Stimulated activated CD4-positive, alpha-beta T cell treated with anti-CD3 and anti-CD28 coated beads, Interleukin-15, amount 100 ng/mL, for 1 hour (primary cell): ENCODE results near the gene NOXA1.

Experiments used
- DNase-seq, 2 donors: peaks; one replicate each; pipeline ENCODE4 v3.0.0-alpha.2; 2020; ENCODE audit warnings: low read depth in 1 of 2, low spot score in 1 of 2

The NOXA1 gene

DNA sequence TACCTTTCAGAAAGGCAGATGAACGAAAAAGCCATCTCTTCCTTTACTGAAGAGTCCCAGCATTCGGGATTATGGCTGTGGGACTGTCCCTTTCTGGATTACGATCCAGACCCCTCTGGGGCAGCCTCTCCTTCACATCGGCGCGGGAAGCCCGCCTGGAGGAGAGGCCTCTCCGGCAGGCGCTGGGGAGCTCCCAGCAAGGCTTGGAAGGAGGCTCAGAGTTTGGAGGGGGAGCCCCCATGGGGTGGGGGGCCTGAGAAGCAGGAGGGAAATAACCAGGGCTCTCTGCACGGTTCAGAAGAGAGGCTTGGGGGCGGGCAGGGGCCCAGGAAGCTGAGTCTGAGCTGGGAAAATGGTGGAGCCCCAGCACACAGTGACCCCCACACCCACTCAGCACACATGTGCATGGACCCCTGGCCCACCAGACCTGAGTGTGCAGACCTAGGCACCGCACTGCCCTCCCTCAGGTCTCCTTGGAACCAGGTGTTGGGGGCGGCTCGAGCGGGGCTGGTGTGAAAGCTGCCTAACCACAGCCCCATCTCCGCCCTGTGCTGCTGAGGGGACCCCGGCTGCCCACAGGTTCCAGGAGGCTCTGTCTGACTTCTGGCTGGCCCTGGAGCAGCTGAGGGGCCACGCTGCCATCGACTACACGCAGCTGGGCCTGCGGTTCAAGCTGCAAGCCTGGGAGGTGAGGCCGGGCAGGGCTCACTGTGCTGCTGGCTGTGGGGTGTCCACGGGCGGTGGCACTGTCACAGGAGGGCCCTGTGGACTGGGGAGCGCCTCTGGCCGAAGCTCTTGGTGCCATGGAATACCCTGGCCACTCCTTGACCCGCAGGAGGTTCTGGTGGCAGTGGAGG is 4.5 kb downstream of the NOXA1 start:
- no peak for DNase-seq

DNA sequence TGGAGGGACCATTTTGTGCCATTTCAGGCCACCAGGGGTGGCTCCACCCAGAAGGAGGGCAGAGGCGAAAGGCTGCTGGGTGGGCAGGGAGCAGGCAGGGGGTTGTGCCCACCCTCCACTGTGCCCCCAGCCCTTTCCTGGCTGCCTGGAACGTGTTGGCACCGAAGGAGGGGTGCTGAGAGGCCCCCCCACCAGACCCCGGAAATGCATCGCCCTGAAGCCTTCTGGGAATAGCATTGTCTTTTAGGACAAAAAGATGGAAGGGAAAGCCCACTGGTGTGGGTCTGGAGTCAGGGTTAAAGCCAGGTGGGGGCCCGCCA is 5.1 kb downstream of the NOXA1 start:
- DNase-seq: no peak

DNA sequence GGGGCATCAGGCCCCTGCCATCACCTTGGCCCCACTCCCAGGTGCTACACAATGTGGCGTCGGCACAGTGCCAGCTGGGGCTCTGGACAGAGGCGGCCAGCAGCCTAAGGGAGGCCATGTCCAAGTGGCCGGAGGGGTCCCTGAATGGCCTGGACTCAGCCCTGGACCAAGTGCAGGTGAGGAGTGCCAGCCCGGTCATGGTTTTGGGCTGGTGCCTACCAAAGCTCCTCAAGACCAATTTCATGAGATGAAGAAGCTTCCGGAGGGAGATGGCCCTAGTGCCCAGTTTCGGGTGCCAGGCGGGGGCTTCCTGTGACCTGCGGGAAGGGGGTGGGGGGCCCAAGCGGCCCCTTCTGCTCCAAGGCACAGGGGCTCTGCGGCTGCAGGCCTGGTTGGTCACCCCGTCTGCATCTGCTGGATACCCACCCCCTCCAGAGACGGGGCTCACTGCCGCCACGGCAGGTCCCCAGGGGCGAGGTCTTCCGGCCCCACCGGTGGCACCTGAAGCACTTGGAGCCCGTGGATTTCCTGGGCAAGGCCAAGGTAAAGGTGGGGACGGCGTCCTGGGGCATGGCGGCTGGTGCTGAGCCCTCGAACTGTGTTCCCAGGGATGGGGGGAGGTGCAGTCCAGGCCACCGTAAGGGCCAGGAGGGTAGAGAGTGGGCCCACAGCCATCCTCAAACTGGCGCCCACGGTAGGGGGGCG is 5.8 kb downstream of the NOXA1 start:
- no peak for DNase-seq

DNA sequence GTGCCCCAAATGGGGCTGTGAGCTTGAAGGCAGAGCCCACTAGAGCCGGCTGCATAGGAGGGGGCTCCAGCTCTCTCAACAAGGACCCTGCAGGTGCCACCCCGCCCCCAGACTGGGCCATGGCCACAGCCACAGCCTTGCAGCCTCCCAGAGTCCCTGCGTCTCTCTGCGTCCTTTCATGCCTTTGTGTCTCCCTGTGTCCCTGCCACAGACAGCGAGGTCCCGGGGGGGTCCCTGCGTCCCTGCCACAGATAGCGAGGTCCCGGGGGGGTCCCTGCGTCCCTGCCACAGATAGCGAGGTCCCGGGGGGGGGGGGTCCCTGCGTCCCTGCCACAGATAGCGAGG is 6.3 kb downstream of the NOXA1 start:
- no peak for DNase-seq

DNA sequence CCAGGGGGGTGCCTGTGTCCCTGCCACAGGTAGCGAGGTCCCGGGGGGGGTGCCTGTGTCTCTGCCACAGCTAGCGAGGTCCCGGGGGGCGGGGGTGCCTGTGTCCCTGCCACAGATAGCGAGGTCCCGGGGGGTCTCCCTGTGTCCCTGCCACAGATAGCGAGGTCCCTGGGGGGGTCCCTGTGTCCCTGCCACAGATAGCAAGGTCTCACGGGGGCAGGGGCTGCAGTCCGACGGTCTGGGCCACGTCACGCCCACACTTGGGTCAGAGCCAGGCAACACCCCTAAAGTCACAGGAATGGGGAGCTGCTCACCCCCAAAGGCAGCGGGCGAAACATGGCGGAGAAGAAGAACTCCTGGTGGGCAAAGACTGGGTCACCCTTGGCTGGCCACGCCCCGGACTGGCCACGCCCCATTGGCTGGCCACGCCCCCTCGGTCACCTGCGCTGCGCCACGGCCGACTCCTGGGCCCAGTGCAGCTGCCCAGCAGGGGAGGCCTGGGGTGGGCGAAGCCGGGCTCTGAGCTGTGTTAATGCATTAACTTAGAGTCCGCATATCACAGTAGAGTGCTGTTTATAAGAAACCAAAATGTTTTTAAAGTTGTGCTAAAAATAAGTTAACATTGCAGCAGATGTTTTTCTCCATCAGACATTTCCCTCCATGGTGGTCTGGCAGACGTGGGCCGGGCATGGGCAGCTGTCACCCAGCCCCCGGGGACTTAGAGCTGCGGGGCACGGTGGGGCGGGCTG is 7.0 kb downstream of the NOXA1 start:
- no peak for DNase-seq

DNA sequence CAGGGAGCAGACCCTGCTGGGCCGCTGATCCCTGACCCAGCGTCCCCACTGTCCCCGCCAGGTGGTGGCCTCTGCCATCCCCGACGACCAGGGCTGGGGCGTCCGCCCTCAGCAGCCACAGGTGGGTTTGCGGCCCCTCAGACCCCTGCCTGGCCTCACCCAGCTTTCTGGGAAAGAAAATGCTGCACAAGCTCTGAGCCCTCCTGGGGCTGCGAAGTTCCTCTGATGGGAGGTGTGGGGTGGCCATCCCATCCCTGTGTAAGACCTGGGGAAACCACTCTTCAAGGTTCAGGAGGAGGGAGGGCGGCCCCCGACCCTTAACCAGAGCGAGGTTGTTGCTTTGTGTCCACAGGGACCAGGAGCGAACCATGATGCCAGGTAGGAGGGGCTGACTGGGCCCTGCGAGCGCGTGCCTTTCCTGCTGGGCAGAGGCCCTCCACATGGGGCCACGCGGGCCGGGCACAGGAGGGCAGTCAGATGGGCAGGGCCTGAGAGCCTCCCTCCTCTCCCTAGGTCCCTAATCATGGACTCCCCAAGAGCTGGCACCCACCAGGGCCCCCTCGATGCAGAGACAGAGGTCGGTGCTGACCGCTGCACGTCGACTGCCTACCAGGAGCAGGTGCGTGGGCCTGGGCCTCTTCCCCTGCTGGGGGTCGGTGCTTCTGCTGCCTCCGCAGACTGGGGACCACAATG is 7.7 kb downstream of the NOXA1 start:
- DNase-seq: no peak

DNA sequence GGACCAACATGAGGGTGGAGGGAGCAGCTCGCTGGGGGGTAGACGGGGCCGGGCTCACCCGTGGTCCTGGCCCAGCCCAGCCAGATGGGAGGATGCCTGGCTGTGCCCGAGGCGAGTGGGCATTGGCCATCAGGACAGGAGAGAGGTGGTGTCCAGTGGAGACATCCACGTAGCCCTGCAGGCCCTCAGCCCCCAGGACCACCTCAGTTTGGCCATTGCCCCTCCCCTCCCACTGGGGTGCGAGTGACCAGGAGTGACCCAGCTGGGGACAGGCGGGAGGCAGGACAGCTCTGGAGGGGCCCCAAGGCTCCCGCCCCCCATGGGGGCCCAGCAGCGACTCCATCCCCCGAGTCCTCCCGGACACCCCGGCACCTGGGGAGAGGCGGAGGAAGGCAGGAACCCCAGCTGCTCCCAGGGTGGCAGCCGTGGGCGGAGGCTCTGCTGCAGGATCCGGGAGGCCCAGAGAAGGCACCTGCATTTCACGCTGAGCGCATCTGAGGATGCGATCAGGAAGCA is 8.3 kb downstream of the NOXA1 start:
- DNase-seq: no peak

DNA sequence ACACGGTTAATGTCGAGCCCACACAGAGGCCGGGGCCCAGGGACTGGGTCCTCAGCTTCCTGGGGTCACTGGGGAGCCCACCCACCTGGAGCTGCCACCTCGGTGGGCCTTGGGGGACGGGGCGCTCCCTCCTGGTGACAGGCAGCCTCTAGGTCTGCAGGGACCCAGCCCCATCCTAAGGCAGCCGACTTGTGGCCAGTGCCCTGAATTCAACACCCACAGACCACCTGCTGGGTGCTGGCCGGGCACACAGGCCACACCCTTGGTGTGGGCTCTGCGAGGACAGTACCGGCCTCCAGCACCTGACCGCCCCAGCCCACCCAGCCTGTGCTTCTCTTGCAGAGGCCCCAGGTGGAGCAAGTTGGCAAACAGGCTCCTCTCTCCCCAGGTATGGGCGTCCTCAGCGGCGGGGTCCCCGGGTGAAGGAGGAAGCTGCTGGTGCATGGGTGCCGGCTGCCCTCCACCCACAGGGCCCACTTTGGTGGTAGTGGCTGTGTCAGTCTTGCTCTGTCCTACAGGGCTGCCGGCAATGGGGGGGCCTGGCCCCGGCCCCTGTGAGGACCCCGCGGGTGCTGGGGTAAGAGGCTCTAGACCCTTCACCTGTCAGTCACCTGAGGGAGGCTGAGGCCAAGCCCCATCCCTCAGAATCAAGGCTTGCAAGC is 9.6 kb downstream of the NOXA1 start:
- no peak for DNase-seq

DNA sequence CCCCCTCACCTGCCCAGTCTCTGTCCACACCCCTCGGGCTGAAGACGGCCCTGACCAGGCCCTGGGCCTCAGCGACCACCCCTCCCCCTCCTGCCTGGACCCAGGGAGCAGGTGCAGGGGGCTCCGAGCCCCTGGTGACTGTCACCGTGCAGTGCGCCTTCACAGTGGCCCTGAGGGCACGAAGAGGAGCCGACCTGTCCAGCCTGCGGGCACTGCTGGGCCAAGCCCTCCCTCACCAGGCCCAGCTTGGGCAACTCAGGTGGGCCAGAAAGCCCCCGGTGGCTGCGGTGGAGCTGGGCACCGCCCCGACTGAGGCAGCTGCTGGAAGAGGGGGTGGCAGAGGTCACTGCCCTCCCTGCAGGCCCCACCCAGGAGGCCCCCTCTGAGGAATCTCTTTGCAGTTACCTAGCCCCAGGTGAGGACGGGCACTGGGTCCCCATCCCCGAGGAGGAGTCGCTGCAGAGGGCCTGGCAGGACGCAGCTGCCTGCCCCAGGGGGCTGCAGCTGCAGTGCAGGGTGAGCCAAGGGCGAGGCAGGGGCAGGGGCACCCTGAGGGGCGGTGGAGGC is 10.2 kb downstream of the NOXA1 start:
- no peak for DNase-seq

DNA sequence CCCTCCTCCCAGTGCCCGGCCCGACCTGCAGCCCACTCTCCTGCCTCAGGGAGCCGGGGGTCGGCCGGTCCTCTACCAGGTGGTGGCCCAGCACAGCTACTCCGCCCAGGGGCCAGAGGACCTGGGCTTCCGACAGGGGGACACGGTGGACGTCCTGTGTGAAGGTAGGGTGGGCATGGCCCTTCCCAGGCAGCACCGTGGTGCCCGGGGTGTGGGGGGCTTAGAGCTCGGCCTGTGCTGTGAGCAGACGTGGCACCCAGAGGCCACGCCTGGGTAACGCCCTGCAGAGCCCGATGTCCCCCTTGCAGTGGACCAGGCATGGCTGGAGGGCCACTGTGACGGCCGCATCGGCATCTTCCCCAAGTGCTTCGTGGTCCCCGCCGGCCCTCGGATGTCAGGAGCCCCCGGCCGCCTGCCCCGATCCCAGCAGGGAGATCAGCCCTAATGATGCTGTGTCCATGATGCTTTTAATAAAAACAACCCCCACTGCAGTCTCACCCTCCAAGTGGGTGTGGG is 10.8 kb downstream of the NOXA1 start:
- no peak for DNase-seq

DNA sequence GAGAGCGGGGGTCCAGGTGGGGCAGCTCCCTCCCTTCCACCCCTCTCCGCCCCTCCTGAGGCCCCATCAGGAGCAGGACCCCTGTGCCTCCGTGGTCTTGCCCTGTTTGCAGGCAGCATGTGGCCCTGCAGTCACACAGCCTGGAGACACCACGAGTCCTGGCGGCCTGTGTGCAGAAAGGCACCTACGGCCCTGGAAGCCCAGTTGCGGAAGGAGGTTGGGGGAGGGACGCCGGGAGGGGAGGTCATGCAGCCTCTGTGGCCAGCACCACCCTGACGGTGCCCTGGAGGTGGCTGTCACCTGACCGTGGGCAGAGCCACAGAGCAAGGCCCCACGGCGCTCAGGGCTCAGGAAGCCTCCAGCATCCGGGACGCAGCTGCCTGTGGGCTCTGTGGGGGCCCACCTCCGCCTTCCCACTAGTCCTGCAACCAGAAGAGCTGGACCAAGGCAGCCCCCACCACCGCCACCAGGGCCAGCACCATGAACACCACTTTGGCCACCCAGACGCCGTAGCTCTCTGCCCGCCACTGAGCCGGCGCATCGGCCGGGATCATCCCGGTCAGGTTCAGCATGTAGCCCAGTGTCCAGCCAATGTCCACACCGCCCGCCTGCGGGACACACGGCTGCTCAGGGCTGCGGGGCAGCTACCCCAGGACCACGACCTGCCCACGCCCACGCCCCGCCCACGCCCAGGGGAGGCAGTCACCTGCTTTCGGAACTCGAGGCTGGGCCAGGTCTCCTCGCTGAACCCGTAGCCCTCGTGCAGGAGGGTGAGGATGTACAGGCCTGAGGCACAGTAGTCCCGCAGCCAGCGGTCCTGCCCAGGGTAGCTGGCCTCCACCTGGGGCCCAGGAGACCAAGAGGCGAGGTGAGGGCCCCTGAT is 11.5 kb downstream of the NOXA1 start:
- DNase-seq: no peak

DNA sequence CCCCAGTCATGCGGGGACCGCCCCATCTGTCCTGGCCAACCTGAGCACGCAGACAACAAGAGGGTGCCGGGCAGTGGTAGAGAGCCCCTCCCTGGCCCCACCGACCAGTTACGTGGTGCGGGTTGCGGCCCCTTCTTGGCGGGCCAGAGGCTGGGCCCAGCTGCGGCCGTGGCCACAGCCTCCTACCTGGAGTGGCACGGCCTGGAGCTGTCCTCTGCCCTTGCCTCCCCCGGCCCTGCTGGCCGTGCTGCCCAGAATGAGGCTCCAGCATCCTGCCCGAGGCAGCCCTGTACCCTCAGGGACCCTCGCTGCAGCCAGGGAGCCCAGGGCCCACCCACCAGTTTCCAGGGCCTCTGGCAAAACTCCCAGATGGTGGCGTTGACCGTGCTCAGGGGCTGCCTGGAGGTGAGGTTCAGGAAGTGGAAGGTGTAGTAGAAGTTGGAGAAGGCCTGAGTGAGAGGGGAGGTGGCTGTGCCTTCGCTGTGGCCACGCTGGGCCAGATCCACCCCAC is 12.2 kb downstream of the NOXA1 start:
- DNase-seq: no peak

DNA sequence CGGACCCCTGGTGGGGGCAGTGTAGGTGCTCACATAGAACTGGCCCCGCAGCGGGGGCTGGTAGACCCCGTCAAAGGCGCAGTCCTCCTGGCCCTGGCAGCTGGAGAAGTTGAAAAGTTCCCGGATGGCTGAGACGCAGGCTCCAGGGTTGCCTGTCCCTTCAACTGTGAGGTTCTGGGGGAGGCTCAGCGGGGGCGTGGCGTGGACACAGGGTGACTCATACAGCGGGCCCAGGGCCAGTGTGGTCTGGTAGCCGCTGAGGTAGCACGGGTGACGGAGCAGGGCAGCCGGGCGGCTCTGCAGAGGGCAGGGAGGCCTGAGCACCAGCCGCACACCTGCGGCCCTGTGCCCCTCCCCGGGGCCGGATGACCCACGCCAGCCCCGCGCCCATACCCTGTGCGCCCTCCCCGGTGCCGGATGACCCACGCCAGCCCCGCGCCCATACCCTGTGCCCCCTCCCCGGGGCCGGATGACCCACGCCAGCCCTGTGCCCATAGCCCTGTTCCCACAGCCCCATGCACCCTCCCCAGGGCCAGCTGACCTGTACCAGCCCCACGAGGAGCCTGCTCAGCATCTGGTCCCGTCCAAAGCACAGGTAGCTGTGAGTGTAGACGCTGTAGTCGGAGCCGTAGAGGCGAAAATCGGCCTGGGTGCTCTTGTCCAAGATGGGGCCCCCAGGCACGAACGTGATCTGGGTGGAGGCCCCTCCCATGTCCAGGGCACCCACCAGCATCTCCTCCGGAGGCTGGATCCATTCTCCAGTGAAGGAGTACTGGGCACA is 13.0 kb downstream of the NOXA1 start:
- DNase-seq: no peak

DNA sequence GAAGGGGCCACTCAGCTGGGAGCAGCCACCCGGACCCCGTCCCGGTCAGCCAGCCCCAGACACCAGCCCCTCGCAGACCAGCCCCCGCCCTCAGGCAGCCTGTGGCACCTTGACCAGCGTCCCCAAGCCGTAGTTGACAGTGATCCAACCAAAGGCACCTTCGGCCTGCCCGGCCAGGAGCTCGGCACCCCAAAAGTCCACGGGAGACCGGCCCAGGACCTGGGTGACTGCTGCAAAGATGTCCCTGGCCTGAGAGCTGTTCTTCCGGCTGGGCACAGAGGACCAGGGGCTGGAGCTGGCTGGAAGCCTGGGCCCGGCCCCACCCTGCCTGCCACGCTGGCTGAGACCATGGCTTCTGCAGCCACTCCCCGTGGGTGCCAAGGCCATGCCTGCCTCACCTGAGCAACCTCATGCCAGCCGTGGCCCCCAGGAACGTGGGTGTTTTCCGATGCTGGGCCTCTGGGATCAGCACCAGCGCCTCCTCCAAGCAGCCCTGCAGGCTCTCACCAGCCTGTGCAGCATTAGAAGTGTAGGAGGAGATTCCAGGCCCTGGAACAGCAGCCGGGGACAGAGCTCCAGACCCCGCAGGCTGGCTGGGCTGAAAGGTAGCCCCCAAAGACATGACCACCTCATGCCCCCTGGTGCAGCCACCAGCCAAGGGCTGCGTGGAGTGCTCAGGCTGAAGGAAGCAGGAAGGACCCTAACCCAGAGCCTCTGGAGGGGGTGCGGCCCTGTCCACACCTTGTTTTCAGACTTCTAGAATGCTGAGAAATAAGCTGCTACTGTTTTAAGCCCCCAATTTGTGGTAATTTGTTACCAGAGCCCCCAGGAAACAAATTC is 13.8 kb downstream of the NOXA1 start:
- DNase-seq: no peak

DNA sequence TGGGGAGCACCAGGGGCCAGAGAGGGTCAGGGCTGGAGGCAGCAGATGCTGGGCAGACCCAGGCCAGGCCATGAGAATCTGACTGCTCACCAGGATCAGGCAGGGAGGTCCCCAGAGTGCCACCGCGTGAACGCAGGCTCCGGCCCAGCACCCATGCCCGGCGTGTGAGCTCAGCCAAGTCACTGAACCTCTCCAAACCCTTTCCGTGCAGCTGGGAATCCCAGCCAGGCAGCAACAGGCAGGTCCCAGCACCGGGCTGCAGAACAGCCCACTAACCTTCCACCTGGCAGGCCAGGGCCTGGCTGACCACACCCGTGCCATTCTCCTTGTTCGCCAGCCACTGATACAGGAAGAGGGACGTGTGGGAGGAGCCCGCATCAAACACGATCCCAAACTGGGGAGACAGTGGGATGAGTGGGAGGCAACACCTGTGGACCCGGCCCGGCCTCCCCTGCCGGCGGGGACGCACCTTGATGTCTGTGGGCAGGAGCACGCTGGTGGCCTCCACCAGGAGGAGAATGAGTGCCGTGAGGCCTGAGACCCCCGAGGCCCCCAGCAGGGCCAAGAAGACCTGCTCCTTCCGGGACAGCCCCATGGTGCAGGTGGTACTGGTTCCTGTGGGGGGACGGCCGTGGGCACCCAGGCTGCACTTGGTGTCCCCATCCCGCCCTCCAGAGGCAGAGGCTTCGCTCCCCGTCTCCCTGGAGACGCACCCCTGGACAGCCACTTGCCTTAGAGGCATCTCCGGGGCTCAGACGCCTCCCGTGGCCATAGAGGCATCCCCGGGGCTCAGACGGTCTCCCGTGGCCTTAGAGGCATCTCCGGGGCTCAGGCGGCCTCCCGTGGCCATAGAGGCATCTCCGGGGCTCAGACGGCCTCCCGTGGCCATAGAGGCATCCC is 14.7 kb downstream of the NOXA1 start:
- DNase-seq: no peak

DNA sequence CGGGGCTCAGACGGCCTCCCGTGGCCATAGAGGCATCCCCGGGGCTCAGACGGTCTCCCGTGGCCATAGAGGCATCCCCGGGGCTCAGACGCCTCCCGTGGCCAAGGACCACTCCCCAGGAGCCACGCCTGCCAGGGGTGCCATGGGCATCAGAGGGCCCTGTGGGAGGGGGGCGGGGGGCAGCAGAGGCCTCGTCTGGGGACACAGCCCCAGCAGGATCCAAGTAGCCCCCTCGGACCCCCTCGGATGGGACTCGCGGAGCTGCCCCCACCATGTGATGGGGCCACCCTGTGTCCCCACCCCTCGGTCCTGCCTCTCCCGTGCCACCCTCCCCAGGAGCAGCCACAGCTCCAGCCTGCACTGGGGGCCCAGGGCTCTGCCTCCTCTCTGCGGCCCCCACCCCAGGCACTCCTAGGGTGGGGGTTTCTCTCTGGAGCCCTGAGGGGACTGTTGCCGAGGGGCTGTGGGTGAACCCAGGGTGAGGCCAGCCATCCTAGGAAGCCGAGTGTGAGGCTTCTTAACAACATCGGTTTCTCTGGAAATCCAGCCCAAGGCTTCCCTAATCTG is 15.5 kb downstream of the NOXA1 start:
- DNase-seq: no peak
